Osteoblast (primary cell): ENCODE results near the gene ZFP64. TPM values are rescaled to one million over a fixed set of nuclear protein-coding genes. Genes with fewer than 3 reads are reported as not detected.

ENCODE experiments used
- DNase-seq: peaks from one replicate; pipeline ENCODE4 v3.0.0; 2011; ENCODE audit warnings: low spot score, mixed read lengths; ENCODE audit not compliant: insufficient read length; ENCODE audit errors: missing footprints
- H2AFZ ChIP-seq: 2 replicates; pipeline ENCODE4 v1.6.0; 2011; ENCODE audit warnings: mild to moderate bottlenecking, low read length
- H3K27ac ChIP-seq: 2 replicates; pipeline ENCODE4 v1.5.1; 2011; ENCODE audit warnings: mild to moderate bottlenecking, low read depth, low read length, moderate library complexity
- H3K27me3 ChIP-seq: 2 replicates; pipeline ENCODE4 v1.6.0; 2012; ENCODE audit warnings: mild to moderate bottlenecking, control low read depth, inconsistent platforms, low read length, moderate library complexity; ENCODE audit not compliant: insufficient read depth
- H3K36me3 ChIP-seq: 2 replicates; pipeline ENCODE4 v1.5.1; 2011; ENCODE audit warnings: mild to moderate bottlenecking, low read length, control low read depth, moderate library complexity; ENCODE audit not compliant: insufficient read depth
- H3K4me1 ChIP-seq: 2 replicates; pipeline ENCODE4 v1.5.1; 2011; ENCODE audit warnings: mild to moderate bottlenecking, low read length, control low read depth, moderate library complexity; ENCODE audit not compliant: insufficient read depth
- H3K4me2 ChIP-seq: 2 replicates; pipeline ENCODE4 v1.6.0; 2011; ENCODE audit warnings: mild to moderate bottlenecking, low read length; ENCODE audit not compliant: insufficient read depth
- H3K4me3 ChIP-seq: fragments of 200-600 bp; sonication (generic); 3 replicates; pipeline ENCODE4 v1.5.1; 2012; ENCODE audit warnings: mild to moderate bottlenecking, low read length, inconsistent platforms; ENCODE audit not compliant: insufficient read depth
- H3K79me2 ChIP-seq: 2 replicates; pipeline ENCODE4 v1.6.0; 2012; ENCODE audit warnings: mild to moderate bottlenecking, low read length, control low read depth, inconsistent platforms; ENCODE audit not compliant: insufficient read depth
- H3K9me3 ChIP-seq: 2 replicates; pipeline ENCODE4 v1.5.1; 2011; ENCODE audit warnings: low read depth, low read length, control low read depth
- H4K20me1 ChIP-seq: 2 replicates; pipeline ENCODE4 v1.6.0; 2012; ENCODE audit warnings: mild to moderate bottlenecking, low read length, control low read depth; ENCODE audit not compliant: insufficient read depth
- CTCF ChIP-seq: IDR thresholded peaks from 2 replicates; pipeline ENCODE4 v1.5.1; 2011; ENCODE audit warnings: mild to moderate bottlenecking, low read depth, low read length, moderate library complexity; ENCODE audit errors: extremely low read depth
- total RNA-seq: library from RNA; depleted of rRNA; stranded (reverse); fragments of >200 nt; gene quantifications from 2 replicates; pipeline ENCODE4 v1.2.3, GENCODE V29; 2012

Gene ZFP64
- total RNA-seq, 1 donor: 33.3 TPM

- no peaks in the 10 kb centered on the region for H3K9me3 ChIP-seq
- no peak overlapping the region for H3K27ac ChIP-seq
- H3K4me3 ChIP-seq: no peak overlapping the region
- H3K36me3 ChIP-seq: no peaks in the 10 kb centered on the region
- no peak for DNase-seq
- H3K79me2 ChIP-seq: no peaks in the 10 kb centered on the region
- no peaks in the 10 kb centered on the region for H3K27me3 ChIP-seq
- H2AFZ ChIP-seq: no peak overlapping the region
- H3K4me1 ChIP-seq: no peaks in the 10 kb centered on the region
- H3K4me2 ChIP-seq: no peak overlapping the region
- peaks cover 4% of the 10 kb centered on the region for H4K20me1 ChIP-seq
- no peak for TF ChIP-seq CTCF
Observed at GRCh38 chr20:52132337-52132736, 59.2 kb downstream of the ZFP64 start.

DNA sequence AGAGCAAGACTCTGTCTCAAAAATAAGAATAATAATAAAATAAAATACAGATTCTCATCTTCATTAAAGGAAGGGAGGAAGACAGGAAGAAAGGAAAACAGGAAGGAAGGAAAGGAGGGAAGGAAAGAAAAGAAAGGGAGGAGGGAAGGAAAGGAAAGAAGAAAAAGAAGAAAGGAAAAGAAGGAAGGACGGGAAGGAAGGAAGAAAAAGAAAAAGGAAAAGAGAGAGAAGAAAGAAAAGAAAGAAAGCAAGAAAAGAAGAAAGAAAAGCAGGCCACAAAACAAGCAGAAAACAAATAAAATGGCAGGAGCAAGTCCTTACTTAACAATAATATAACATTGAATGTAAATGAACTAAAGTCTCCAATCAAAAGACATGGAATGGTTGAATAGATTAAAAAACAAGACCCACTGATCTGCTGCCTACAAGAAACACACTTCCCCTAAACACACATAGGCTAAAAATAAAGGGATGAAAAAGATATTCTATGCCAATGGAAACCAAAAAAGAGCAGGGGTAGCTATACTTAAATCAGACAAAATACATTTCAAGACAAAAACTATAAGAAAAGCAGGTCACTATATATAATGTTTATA is 60.4 kb downstream of the ZFP64 start:
- Histone ChIP-seq H2AFZ (no peak overlapping the region), H4K20me1 (peaks cover 4% of the 10 kb centered on the region), H3K27me3 (no peaks in the 10 kb centered on the region), H3K36me3 (no peaks in the 10 kb centered on the region), H3K4me2 (no peak overlapping the region), H3K4me3 (no peak overlapping the region), H3K4me1 (no peaks in the 10 kb centered on the region), H3K79me2 (no peaks in the 10 kb centered on the region), H3K27ac (no peak overlapping the region), H3K9me3 (no peaks in the 10 kb centered on the region)
- DNase-seq: no peak
- no peak for TF ChIP-seq CTCF

DNA sequence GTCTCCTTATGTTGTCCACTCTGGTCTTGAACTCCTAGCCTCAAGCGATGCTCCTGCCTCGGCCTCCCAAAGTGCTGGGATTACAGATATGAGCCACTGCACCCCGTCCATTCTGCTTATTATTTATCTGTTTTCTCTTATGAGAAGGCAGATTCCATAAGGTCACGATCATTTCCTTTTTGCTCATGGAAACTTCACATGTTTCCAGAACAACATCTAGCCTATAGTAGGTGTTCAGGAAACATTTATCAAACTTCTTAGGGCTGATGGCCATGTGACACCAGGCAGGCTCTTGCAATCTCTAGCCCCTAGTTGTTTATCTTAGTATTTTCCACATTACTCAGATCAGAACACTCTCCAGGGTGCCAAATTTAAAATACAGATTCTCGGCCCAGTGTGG is 61.2 kb downstream of the ZFP64 start:
- H3K79me2 ChIP-seq: no peaks in the 10 kb centered on the region
- no peak overlapping the region for H3K4me2 ChIP-seq
- H4K20me1 ChIP-seq: peaks cover 4% of the 10 kb centered on the region
- no peaks in the 10 kb centered on the region for H3K27me3 ChIP-seq
- H3K9me3 ChIP-seq: no peaks in the 10 kb centered on the region
- H3K36me3 ChIP-seq: no peaks in the 10 kb centered on the region
- no peak for DNase-seq
- TF ChIP-seq CTCF: no peak
- no peak overlapping the region for H3K4me3 ChIP-seq
- H2AFZ ChIP-seq: no peak overlapping the region
- no peaks in the 10 kb centered on the region for H3K4me1 ChIP-seq
- H3K27ac ChIP-seq: no peak overlapping the region

- Histone ChIP-seq H3K27ac (no peak overlapping the region), H3K36me3 (no peaks in the 10 kb centered on the region), H3K4me2 (no peak overlapping the region), H3K79me2 (no peaks in the 10 kb centered on the region), H4K20me1 (peaks cover 4% of the 10 kb centered on the region), H3K4me3 (no peak overlapping the region), H3K9me3 (no peaks in the 10 kb centered on the region), H3K4me1 (no peaks in the 10 kb centered on the region), H3K27me3 (no peaks in the 10 kb centered on the region), H2AFZ (no peak overlapping the region)
- no peak for TF ChIP-seq CTCF
- DNase-seq: no peak
Observed at GRCh38 chr20:52129611-52130010, 62.0 kb downstream of the ZFP64 start.
